ACC112 (cell line): Measurements from ENCODE around the gene ZNF276.
"Not testable (repeated sequence)": the region's sequence is repeated elsewhere in the genome, so short reads cannot be mapped to it uniquely, and the experiment has no call there.

Source experiments
- H2AFZ ChIP-seq: fragments of 200-600 bp; sonication (generic); one replicate; pipeline ENCODE4 v1.6.0; 2017; ENCODE audit warnings: antibody characterized with exemption, low read length; ENCODE audit not compliant: unreplicated experiment
- H3K27ac ChIP-seq: fragments of 200-600 bp; sonication (generic); 2 replicates; pipeline ENCODE4 v1.5.1; 2014; ENCODE audit warnings: low read depth, mild to moderate bottlenecking, antibody characterized with exemption, low read length, moderate library complexity
- H3K27me3 ChIP-seq: fragments of 200-600 bp; sonication (generic); 2 replicates; pipeline ENCODE4 v1.6.1; 2014; ENCODE audit warnings: mild to moderate bottlenecking, antibody characterized with exemption, low read length, moderate library complexity, mixed read lengths; ENCODE audit not compliant: insufficient read depth
- H3K36me3 ChIP-seq: fragments of 200-600 bp; sonication (generic); 2 replicates; pipeline ENCODE4 v1.6.1; 2016; ENCODE audit warnings: mild to moderate bottlenecking, antibody characterized with exemption, low read length, moderate library complexity, mixed read lengths; ENCODE audit not compliant: insufficient read depth
- H3K4me1 ChIP-seq: fragments of 200-600 bp; sonication (generic); one replicate; pipeline ENCODE4 v1.6.1; 2016; ENCODE audit warnings: low read length, mixed read lengths; ENCODE audit not compliant: insufficient read depth, unreplicated experiment, control insufficient read depth
- H3K4me3 ChIP-seq: fragments of 200-600 bp; sonication (generic); 2 replicates; pipeline ENCODE4 v1.5.1; 2014; ENCODE audit warnings: mild to moderate bottlenecking, low read depth, low read length
- H3K79me2 ChIP-seq: fragments of 200-600 bp; sonication (generic); one replicate; pipeline ENCODE4 v1.6.0; 2016; ENCODE audit warnings: low read length; ENCODE audit not compliant: control insufficient read depth, unreplicated experiment, insufficient read depth

ZNF276 gene, protein sequence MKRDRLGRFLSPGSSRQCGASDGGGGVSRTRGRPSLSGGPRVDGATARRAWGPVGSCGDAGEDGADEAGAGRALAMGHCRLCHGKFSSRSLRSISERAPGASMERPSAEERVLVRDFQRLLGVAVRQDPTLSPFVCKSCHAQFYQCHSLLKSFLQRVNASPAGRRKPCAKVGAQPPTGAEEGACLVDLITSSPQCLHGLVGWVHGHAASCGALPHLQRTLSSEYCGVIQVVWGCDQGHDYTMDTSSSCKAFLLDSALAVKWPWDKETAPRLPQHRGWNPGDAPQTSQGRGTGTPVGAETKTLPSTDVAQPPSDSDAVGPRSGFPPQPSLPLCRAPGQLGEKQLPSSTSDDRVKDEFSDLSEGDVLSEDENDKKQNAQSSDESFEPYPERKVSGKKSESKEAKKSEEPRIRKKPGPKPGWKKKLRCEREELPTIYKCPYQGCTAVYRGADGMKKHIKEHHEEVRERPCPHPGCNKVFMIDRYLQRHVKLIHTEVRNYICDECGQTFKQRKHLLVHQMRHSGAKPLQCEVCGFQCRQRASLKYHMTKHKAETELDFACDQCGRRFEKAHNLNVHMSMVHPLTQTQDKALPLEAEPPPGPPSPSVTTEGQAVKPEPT

DNA sequence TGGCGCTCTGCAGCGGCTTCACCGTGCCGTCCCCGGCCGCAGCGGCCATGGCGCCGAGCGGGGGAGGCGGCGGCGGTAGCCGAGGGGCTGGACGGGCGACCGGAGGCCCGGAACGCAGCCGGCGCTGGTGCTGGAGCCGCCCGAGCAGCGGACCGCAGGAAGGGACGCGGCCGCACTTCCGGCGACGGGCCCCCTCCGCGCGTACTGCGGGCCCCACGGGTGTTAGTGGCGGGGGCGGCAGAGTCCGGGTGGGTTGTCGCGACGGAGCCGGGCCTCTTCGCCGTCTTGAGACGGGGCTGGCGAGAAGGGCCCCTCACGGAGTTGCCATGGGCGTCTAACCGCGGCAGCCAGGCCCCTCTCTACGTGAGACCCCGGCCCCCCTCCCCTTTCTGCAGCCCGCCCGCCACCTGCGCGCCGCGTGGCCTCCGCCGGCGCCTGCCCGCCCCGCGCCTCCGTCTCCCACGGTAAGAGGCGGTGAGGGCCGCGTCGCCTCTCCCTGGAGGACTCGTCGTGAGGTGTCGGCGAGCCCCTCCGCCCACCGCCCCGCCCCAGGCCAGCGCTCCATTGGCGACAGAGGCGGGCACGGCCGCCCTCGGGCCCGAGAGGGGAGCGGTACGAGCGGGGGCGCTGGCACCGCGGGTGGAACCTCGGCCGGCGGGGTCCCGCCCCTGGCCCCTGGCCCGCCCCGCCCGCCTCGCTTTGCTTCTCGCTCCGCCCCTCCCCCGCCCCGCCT, at the start of gene ZNF276, which contains the start of gene VPS9D1:
Gene ZNF276 (plus strand): TSS at position 725 of the 733 bp plus-strand sequence. CDS start 104 bp downstream, outside the sequence.
Gene VPS9D1 (minus strand): TSS at position 86 of the 733 bp plus-strand sequence. CDS start 37 bp downstream, at position 49.
- peak within 1 kb of the TSS; percentile 84 for H3K4me3 ChIP-seq
- peak within 1 kb of the TSS; percentile 85 for H3K27ac ChIP-seq
- H3K36me3 ChIP-seq = peaks cover 5% of the 10 kb centered on the region; the same call in 1 of the 2 replicates
- H3K27me3 ChIP-seq = no peaks in the 10 kb centered on the region
- H3K4me1 ChIP-seq = peaks cover 38% of the 10 kb centered on the region
- H2AFZ ChIP-seq = peak within 1 kb of the TSS; percentile 51
- H3K79me2 ChIP-seq = peaks cover 38% of the 10 kb centered on the region

DNA sequence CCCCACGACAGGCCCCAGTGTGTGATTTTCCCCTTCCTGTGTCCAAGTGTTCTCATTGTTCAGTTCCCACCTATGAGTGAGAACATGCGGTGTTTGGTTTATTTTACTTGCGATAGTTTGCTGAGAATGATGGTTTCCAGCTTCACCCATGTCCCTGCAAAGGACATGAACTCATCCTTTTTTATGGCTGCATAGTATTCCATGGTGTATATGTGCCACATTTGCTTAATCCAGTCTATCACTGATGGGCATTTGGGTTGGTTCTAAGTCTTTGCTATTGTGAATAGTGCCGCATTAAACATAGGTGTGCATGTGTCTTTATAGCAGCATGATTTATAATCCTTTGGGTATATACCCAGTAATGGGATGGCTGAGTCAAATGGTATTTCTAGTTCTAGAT, 49.8 kb upstream of the ZNF276 start:
- H3K27ac ChIP-seq, H3K27me3 ChIP-seq, H3K36me3 ChIP-seq, H2AFZ ChIP-seq, H3K79me2 ChIP-seq, H3K4me3 ChIP-seq: not testable (repeated sequence)
- H3K4me1 ChIP-seq = peaks cover 12% of the 10 kb centered on the region

DNA sequence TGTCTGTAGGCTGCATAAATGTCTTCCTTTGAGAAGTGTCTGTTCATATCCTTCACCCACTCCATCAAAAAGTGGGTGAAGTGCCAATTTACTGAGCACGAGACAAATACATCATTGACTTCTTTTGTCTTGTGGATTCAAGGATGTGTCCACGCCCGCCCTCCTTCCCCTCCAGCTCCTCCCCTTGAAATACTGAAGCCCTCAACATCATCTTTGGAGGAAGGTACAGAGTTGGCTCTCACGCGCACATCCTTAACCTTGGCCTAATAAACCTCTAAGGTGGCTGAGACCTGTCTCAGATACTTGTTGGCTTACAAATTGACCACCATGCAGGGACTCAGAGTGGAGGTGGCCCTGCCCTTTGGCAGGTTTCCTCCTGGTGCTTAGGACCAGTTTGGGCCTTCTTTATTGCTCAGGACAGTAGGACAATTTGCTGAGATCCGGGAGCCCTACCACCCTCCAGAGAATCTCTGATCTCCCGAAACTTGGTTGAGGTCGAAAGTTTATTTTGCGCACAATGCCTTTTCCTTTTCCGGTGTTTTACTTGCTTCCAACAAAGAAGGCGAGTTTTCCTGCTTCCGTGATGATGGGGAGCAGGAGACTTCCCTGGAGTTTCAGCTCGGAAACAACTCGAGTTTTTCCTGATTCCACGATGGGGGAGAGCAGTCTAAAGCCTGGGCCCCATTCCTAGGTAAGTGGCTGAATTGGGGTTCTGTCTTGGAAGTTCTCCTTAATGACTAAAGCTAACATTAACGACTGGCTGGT, 49.0 kb upstream of the ZNF276 start:
- no peaks in the 10 kb centered on the region for H3K27me3 ChIP-seq
- H2AFZ ChIP-seq = no peak overlapping the region
- H3K4me3 ChIP-seq = no peak overlapping the region
- H3K79me2 ChIP-seq = no peaks in the 10 kb centered on the region
- H3K36me3 ChIP-seq = peaks cover 8% of the 10 kb centered on the region
- peaks cover 12% of the 10 kb centered on the region for H3K4me1 ChIP-seq
- H3K27ac ChIP-seq = no peak overlapping the region

DNA sequence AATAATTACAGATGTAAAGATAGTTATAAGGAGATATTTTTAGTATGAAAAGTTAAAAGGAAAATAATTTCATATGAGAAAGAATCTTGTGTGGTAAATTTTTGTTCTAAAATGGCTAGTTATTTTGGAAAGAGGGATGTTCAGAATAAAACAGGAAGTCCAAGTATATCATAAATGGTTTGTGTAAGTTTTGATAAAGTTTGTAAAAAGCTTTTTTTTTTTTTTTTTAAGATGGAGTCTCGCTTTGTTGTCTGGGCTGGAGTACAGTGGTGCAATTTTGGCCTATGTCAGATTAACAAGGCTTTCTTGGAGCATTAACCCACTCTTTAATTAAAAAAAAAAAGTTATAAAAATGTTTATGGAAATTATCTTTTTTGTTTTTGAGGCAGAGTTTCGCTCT, 43.1 kb upstream of the ZNF276 start:
- Histone ChIP-seq H3K4me1 (no peaks in the 10 kb centered on the region), H3K27me3 (no peaks in the 10 kb centered on the region), H3K27ac (no peak overlapping the region), H3K36me3 (peaks cover 17% of the 10 kb centered on the region), H3K4me3 (no peak overlapping the region), H3K79me2 (no peaks in the 10 kb centered on the region), H2AFZ (no peak overlapping the region)

DNA sequence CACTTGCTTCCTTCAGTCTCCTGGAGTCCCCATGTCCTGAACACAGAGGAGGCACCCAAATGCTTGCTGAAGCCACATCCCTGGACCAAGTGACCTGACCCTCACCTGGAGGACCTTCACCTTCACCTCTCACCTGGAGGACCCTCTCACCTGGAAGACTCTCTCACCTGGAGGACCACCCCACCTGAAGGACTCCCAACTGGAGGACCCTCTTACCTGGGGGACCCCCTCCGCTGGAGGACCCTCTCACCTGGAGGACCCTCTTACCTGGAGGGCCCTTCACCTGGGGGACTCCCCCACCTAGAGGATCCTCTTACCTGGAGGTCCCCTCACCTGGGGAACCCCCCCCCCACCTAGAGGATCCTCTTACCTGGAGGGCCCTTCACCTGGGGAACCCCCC, 35.4 kb upstream of the ZNF276 start:
- Histone ChIP-seq H2AFZ (no peak overlapping the region), H3K4me3 (no peak overlapping the region), H3K27me3 (no peaks in the 10 kb centered on the region), H3K79me2 (peaks cover 23% of the 10 kb centered on the region), H3K36me3 (peaks cover 14% of the 10 kb centered on the region; the same call in 1 of the 2 replicates), H3K27ac (no peak overlapping the region), H3K4me1 (no peaks in the 10 kb centered on the region)

DNA sequence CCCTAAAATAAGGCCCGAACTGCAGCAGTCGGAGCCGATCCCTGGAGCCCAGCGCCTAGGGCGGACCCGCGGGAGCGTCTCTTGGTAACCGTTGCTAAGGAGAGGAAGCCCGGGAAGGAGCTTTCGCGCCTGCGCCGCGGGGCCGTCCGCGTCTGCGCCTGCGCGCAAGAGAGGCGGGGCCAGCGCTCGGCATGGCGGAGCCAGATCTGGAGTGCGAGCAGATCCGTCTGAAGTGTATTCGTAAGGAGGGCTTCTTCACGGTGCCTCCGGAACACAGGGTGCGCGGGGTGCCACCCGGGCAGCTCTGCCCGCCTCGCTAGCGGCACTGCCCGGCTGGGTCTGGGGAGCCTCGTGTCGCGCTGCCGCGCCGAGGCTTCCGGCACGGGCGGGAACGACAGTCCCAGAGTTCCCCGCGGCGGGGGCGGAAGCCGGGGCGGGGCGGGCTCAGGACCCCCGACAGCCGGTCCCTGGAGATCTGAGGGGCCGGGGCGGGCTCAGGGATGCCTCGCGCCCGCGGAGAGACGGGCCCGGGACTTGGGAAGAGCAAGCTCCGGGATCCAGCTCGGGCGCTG, 34.7 kb upstream of the ZNF276 start, which contains the start of gene CDK10:
Gene CDK10 (plus strand): TSS at position 170 of the 572 bp plus-strand sequence. CDS start 22 bp downstream, at position 192.
- H3K27ac ChIP-seq = peak within 1 kb of the TSS; percentile 87
- peak within 1 kb of the TSS; percentile 59 for H2AFZ ChIP-seq
- peaks cover 18% of the 10 kb centered on the region; the same call in 1 of the 2 replicates for H3K36me3 ChIP-seq
- peaks cover 23% of the 10 kb centered on the region for H3K79me2 ChIP-seq
- H3K4me1 ChIP-seq = no peaks in the 10 kb centered on the region
- H3K27me3 ChIP-seq = no peaks in the 10 kb centered on the region
- peak within 1 kb of the TSS; percentile 94 for H3K4me3 ChIP-seq

DNA sequence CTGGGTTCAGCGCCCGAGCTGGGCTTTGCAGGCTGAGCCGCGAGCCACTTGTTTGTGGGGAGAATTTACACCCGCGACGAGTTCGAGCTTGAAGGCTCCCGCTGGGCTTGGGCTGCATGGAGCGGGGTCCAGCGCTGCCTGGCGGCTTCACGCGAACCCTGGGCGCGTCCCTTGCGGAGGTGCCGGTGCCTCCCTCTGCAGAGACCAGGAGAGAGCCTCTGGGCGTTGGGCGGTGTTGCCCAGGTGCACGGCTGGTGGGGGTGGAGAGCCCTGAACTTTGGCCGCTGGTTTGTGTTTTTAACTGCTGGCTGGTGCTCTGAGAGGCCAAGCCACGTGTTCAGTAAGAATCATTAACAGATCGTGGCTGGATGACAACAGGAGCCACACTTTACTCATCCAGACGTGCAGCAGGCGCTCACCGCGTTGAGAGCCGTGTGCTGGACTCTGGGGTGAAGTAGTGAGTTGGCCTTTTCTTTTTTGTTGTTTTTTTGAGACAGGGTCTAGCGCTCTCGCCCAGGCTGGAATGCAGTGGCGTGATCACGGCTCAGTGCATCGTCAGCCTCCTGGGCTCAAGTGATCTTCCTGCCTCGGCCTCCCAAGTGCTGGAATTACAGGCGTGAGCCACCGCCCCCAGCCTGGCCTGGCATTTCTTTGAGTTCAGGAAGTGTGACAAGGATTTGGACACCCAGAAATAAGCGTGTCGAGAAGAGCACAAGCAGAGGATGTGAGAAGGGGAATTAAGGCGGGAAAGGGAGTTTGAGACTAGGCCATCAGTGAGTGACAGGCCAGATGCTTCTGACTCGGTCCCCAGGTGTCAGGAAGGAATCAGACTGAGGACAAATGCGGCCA, 34.0 kb upstream of the ZNF276 start:
- Histone ChIP-seq H3K27ac (peak overlapping the region; percentile 87), H3K79me2 (peaks cover 23% of the 10 kb centered on the region), H3K4me1 (no peaks in the 10 kb centered on the region), H3K36me3 (peaks cover 16% of the 10 kb centered on the region; the same call in 1 of the 2 replicates), H3K4me3 (peak overlapping the region; percentile 94), H3K27me3 (no peaks in the 10 kb centered on the region), H2AFZ (peak overlapping the region; percentile 59)

DNA sequence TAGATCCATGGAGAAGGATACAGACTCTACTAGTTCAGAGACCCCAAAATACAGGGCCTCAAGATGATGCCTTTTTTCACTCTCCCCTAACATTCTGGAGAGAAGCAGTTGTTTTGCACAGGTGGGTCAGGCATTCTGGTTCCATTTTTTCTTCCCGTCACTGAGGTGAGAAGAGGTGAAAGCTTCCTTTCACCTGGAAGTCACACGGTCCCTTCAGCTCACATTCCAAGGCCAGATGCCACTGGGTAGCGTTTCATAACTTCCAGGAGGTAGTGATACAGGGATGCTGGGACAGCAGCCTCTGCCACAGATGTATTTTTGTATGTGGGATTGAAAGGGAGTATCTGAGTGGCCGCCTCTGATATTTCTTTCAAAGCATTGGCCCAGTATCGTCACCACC, 32.9 kb upstream of the ZNF276 start:
- Histone ChIP-seq H3K4me1 (no peaks in the 10 kb centered on the region), H2AFZ (no peak overlapping the region), H3K27me3 (no peaks in the 10 kb centered on the region), H3K36me3 (peaks cover 9% of the 10 kb centered on the region; the same call in 1 of the 2 replicates), H3K79me2 (peaks cover 23% of the 10 kb centered on the region), H3K4me3 (no peak overlapping the region; the same call in 1 of the 2 replicates), H3K27ac (no peak overlapping the region)

DNA sequence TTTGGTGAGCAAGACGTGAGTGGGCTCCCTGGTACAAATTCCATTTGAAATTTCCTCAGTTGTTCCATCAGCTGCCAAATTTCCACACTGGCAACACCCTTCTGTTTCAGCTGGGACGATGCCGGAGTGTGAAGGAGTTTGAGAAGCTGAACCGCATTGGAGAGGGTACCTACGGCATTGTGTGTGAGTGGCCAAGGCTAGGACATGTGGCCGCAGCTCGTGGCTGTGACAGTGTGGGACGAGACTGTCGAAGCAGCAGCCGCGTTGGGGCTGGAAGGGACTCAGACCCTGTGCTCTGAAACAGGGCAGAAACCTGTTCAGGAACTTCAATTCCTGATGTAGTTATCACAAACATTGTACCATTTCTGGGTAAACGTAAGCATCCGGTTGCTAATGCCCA, 32.2 kb upstream of the ZNF276 start:
- Histone ChIP-seq H3K4me3 (no peak overlapping the region), H3K27me3 (no peaks in the 10 kb centered on the region), H2AFZ (no peak overlapping the region), H3K36me3 (peaks cover 9% of the 10 kb centered on the region; the same call in 1 of the 2 replicates), H3K27ac (no peak overlapping the region), H3K79me2 (peaks cover 23% of the 10 kb centered on the region), H3K4me1 (no peaks in the 10 kb centered on the region)
